Activated B cell treated with CpG ODN at 0.5 μM for 24 hours (primary cell): Measurements from ENCODE around the gene CHMP4B. TPM values are rescaled to one million over a fixed set of nuclear protein-coding genes. Genes with fewer than 3 reads are reported as not detected.

Experiments
- ATAC-seq: fragments of 200-7000 bp; cut with Tn5 transposase; one replicate; pipeline ENCODE4 v1.10.0; 2021; ENCODE audit warnings: low read depth, mild to moderate bottlenecking, moderate library complexity
- CTCF ChIA-PET: fragments of 350-600 bp; sonication (Branson Sonifier 250); formaldehyde crosslinking; loops from one replicate; lab custom pipeline; 2021; ENCODE audit warnings: antibody characterized with exemption; lab: Charles Lee
- POLR2A ChIA-PET: fragments of 350-600 bp; sonication (Branson Sonifier 250); formaldehyde crosslinking; loops from one replicate; lab custom pipeline; 2021; ENCODE audit warnings: antibody characterized with exemption; lab: Charles Lee
- DNase-seq: peaks from one replicate; pipeline ENCODE4 v3.0.0; 2022
- H3K27ac Mint-ChIP-seq: one replicate; pipeline ENCODE4 v1.8.0; 2020; ENCODE audit warnings: mixed read lengths
- H3K27me3 Mint-ChIP-seq: one replicate; pipeline ENCODE4 v1.8.0; 2021; ENCODE audit warnings: mixed read lengths
- H3K36me3 Mint-ChIP-seq: one replicate; pipeline ENCODE4 v1.8.0; 2021; ENCODE audit warnings: low read depth, mixed read lengths
- H3K4me1 Mint-ChIP-seq: one replicate; pipeline ENCODE4 v1.8.0; 2021; ENCODE audit warnings: mixed read lengths
- H3K4me3 Mint-ChIP-seq: one replicate; pipeline ENCODE4 v1.8.0; 2020; ENCODE audit warnings: mild to moderate bottlenecking, mixed read lengths
- H3K9me3 Mint-ChIP-seq: one replicate; pipeline ENCODE4 v1.8.0; 2020; ENCODE audit warnings: mixed read lengths
- CTCF ChIP-seq: fragments of 200-600 bp; IDR thresholded peaks from one replicate; pipeline ENCODE4 v1.8.0; 2022; ENCODE audit warnings: antibody characterized with exemption, mild to moderate bottlenecking
- intact Hi-C: fragments of 100-400 bp; cut with micrococcal nuclease; formaldehyde crosslinking; loops from one replicate; pipeline ENCODE4 v1.15.1; 2024
- total RNA-seq: library from RNA; stranded (reverse); gene quantifications from 2 replicates; pipeline ENCODE4 v1.2.3, GENCODE V29; 2022

CHMP4B gene
- total RNA-seq, 1 donor from 2014 or later: 116 TPM

GRCh38 chr20:33897313-33897912 lies 86.3 kb downstream of the CHMP4B start:
- H3K27me3 Mint-ChIP-seq: peaks cover 22% of the 10 kb centered on the region
- POLR2A ChIA-PET: interaction anchor here (0.5 kb wide), 1 partner anchor 212 kb away, joined by 3 read pairs; no protein-coding TSS in a partner anchor
- intact Hi-C loops: no loop called here
- H3K4me3 Mint-ChIP-seq: no peak overlapping the region
- TF ChIP-seq CTCF: no peak
- H3K36me3 Mint-ChIP-seq: no peaks in the 10 kb centered on the region
- DNase-seq: no peak
- CTCF ChIA-PET: no interaction called here
- no peak for ATAC-seq
- no peaks in the 10 kb centered on the region for H3K9me3 Mint-ChIP-seq
- H3K27ac Mint-ChIP-seq: no peak overlapping the region
- H3K4me1 Mint-ChIP-seq: no peaks in the 10 kb centered on the region

GRCh38 chr20:33899106-33899505 lies 88.0 kb downstream of the CHMP4B start:
- Mint-ChIP-seq H3K4me3 (no peak overlapping the region), H3K4me1 (no peaks in the 10 kb centered on the region), H3K27me3 (peaks cover 22% of the 10 kb centered on the region), H3K9me3 (no peaks in the 10 kb centered on the region), H3K36me3 (no peaks in the 10 kb centered on the region), H3K27ac (no peak overlapping the region)
- POLR2A ChIA-PET: no interaction called here
- CTCF ChIA-PET: no interaction called here
- ATAC-seq (no peak), DNase-seq (no peak)
- intact Hi-C loops: no loop called here
- TF ChIP-seq CTCF: no peak

GRCh38 chr20:33900521-33901131 lies 89.5 kb downstream of the CHMP4B start:
- intact Hi-C loops: no loop called here
- TF ChIP-seq CTCF: no peak
- H3K27ac Mint-ChIP-seq: no peak overlapping the region
- no peaks in the 10 kb centered on the region for H3K36me3 Mint-ChIP-seq
- peaks cover 24% of the 10 kb centered on the region for H3K27me3 Mint-ChIP-seq
- ChIA-PET CTCF (interaction anchor here (1.6 kb wide), 1 partner anchor 14 kb away, joined by 3 read pairs; no protein-coding TSS in a partner anchor), POLR2A (no interaction called here)
- DNase-seq (no peak), ATAC-seq (no peak)
- no peak overlapping the region for H3K4me3 Mint-ChIP-seq
- H3K9me3 Mint-ChIP-seq: no peaks in the 10 kb centered on the region
- no peaks in the 10 kb centered on the region for H3K4me1 Mint-ChIP-seq

- no peaks in the 10 kb centered on the region for H3K36me3 Mint-ChIP-seq
- DNase-seq (no peak), ATAC-seq (no peak)
- ChIA-PET CTCF (interaction anchor here (1.6 kb wide), 1 partner anchor 14 kb away, joined by 3 read pairs; no protein-coding TSS in a partner anchor), POLR2A (no interaction called here)
- H3K4me3 Mint-ChIP-seq: no peak overlapping the region
- no peak overlapping the region for H3K27ac Mint-ChIP-seq
- intact Hi-C loops: no loop called here
- no peaks in the 10 kb centered on the region for H3K4me1 Mint-ChIP-seq
- TF ChIP-seq CTCF: no peak
- no peaks in the 10 kb centered on the region for H3K9me3 Mint-ChIP-seq
- peaks cover 19% of the 10 kb centered on the region for H3K27me3 Mint-ChIP-seq
Observed at GRCh38 chr20:33901132-33901523, 90.0 kb downstream of the CHMP4B start.

GRCh38 chr20:33902011-33902410 lies 90.9 kb downstream of the CHMP4B start:
- H3K9me3 Mint-ChIP-seq: no peaks in the 10 kb centered on the region
- ChIA-PET CTCF (no interaction called here), POLR2A (interaction anchor here (0.7 kb wide), 2 partner anchors 17 to 270 kb away, joined by 5 to 7 read pairs; no protein-coding TSS in a partner anchor)
- peaks cover 16% of the 10 kb centered on the region for H3K27me3 Mint-ChIP-seq
- TF ChIP-seq CTCF: no peak
- no peaks in the 10 kb centered on the region for H3K36me3 Mint-ChIP-seq
- DNase-seq (no peak), ATAC-seq (no peak)
- intact Hi-C loops: no loop called here
- no peaks in the 10 kb centered on the region for H3K4me1 Mint-ChIP-seq
- H3K4me3 Mint-ChIP-seq: no peak overlapping the region
- H3K27ac Mint-ChIP-seq: no peak overlapping the region

Other genes starting within 250 kb of the CHMP4B start
- gene C20orf144, start 149.0 kb upstream of the CHMP4B start, total RNA-seq: 0.20 and 0.27 TPM in 2 replicates
- gene ACTL10, start 144.4 kb upstream of the CHMP4B start, total RNA-seq: 2.8 and 3.9 TPM in 2 replicates
- 7.5 and 8.4 TPM in 2 replicates for gene NECAB3, start 136.9 kb upstream of the CHMP4B start, total RNA-seq
- 6.7 and 8.9 TPM in 2 replicates for gene E2F1, start 125.0 kb upstream of the CHMP4B start, total RNA-seq
- gene PXMP4, start 91.0 kb upstream of the CHMP4B start, total RNA-seq: 6.8 and 7.7 TPM in 2 replicates
- gene ZNF341, start 79.4 kb upstream of the CHMP4B start, total RNA-seq: 9.2 and 10.1 TPM in 2 replicates
- gene RALY, start 182.6 kb downstream of the CHMP4B start, total RNA-seq: 116 and 117 TPM in 2 replicates